22Rv1 (cell line): ENCODE results near the gene SCAF4.

Experiments used
- ZFX ChIP-seq: fragments of 450-650 bp; IDR thresholded peaks from 2 replicates; pipeline ENCODE4 v1.6.1; 2017; ENCODE audit warnings: antibody characterized with exemption, borderline replicate concordance
- TF ChIP-seq, protein P1 (sequence below): fragments of 450-650 bp; IDR thresholded peaks from 2 replicates; pipeline ENCODE4 v1.5.1; 2017; ENCODE audit warnings: mild to moderate bottlenecking

GRCh38 chr21:31641416-31641922 is 90.4 kb downstream of the SCAF4 start:
- TF ChIP-seq, protein P1, sequence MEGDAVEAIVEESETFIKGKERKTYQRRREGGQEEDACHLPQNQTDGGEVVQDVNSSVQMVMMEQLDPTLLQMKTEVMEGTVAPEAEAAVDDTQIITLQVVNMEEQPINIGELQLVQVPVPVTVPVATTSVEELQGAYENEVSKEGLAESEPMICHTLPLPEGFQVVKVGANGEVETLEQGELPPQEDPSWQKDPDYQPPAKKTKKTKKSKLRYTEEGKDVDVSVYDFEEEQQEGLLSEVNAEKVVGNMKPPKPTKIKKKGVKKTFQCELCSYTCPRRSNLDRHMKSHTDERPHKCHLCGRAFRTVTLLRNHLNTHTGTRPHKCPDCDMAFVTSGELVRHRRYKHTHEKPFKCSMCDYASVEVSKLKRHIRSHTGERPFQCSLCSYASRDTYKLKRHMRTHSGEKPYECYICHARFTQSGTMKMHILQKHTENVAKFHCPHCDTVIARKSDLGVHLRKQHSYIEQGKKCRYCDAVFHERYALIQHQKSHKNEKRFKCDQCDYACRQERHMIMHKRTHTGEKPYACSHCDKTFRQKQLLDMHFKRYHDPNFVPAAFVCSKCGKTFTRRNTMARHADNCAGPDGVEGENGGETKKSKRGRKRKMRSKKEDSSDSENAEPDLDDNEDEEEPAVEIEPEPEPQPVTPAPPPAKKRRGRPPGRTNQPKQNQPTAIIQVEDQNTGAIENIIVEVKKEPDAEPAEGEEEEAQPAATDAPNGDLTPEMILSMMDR = no peak
- TF ChIP-seq ZFX = no peak
